ENCODE data around the gene BFAR. TPM values are rescaled to one million over a fixed set of nuclear protein-coding genes. Genes with fewer than 3 reads are reported as not detected.

BFAR gene
- 76.2 and 78.1 TPM in 2 replicates for total RNA-seq (2012; rRNA removed)

- H3K27me3 ChIP-seq (ENCODE audit: control insufficient read depth, insufficient read depth, low read length): no peaks in the 10 kb centered on the region
- peak within 1 kb of the TSS; percentile 82 for H3K4me3 ChIP-seq (ENCODE audit: low read length)
- H3K4me1 ChIP-seq (ENCODE audit: control insufficient read depth, insufficient read depth, low read length): peaks cover 27% of the 10 kb centered on the region
- H3K9ac ChIP-seq (ENCODE audit: low read depth, low read length): peak within 1 kb of the TSS; percentile 98
- H3K9me3 ChIP-seq (replicated peaks; ENCODE audit: low read length): no peaks in the 10 kb centered on the region
- H3K4me2 ChIP-seq (ENCODE audit: low read length): peak within 1 kb of the TSS; percentile 98
- H3K36me3 ChIP-seq (ENCODE audit: insufficient read depth, low read length): peaks cover 2% of the 10 kb centered on the region
Observed at GRCh38 chr16:14632693-14633569, at the start of gene BFAR. Gene BFAR (plus strand): TSS chr16:14632951. CDS start chr16:14644347, 11,396 bp downstream.

- Histone ChIP-seq H3K36me3 (ENCODE audit: insufficient read depth, low read length) (peaks cover 63% of the 10 kb centered on the region), H3K27me3 (ENCODE audit: control insufficient read depth, insufficient read depth, low read length) (no peaks in the 10 kb centered on the region), H3K9me3 (replicated peaks; ENCODE audit: low read length) (no peaks in the 10 kb centered on the region), H3K4me1 (ENCODE audit: control insufficient read depth, insufficient read depth, low read length) (no peaks in the 10 kb centered on the region), H3K4me2 (ENCODE audit: low read length) (no peak overlapping the region), H3K9ac (ENCODE audit: low read depth, low read length) (no peak overlapping the region), H3K4me3 (ENCODE audit: low read length) (no peak overlapping the region)
Observed at GRCh38 chr16:14585287-14585686, 47.5 kb upstream of the BFAR start.

- H3K27me3 ChIP-seq (ENCODE audit: control insufficient read depth, insufficient read depth, low read length): no peaks in the 10 kb centered on the region
- H3K9ac ChIP-seq (ENCODE audit: low read depth, low read length): no peak overlapping the region
- H3K4me1 ChIP-seq (ENCODE audit: control insufficient read depth, insufficient read depth, low read length): no peaks in the 10 kb centered on the region
- no peak overlapping the region for H3K4me3 ChIP-seq (ENCODE audit: low read length)
- H3K4me2 ChIP-seq (ENCODE audit: low read length): no peak overlapping the region
- H3K9me3 ChIP-seq (replicated peaks; ENCODE audit: low read length): no peaks in the 10 kb centered on the region
- peaks cover 60% of the 10 kb centered on the region for H3K36me3 ChIP-seq (ENCODE audit: insufficient read depth, low read length)
Observed at GRCh38 chr16:14586637-14587305, 46.0 kb upstream of the BFAR start.

GRCh38 chr16:14600164-14600563 lies 32.6 kb upstream of the BFAR start:
- no peaks in the 10 kb centered on the region for H3K9me3 ChIP-seq (replicated peaks; ENCODE audit: low read length)
- no peak overlapping the region for H3K9ac ChIP-seq (ENCODE audit: low read depth, low read length)
- H3K36me3 ChIP-seq (ENCODE audit: insufficient read depth, low read length): peaks cover 45% of the 10 kb centered on the region
- no peak overlapping the region for H3K4me3 ChIP-seq (ENCODE audit: low read length)
- no peaks in the 10 kb centered on the region for H3K27me3 ChIP-seq (ENCODE audit: control insufficient read depth, insufficient read depth, low read length)
- H3K4me1 ChIP-seq (ENCODE audit: control insufficient read depth, insufficient read depth, low read length): no peaks in the 10 kb centered on the region
- H3K4me2 ChIP-seq (ENCODE audit: low read length): no peak overlapping the region

- Histone ChIP-seq H3K4me2 (ENCODE audit: low read length) (no peak overlapping the region), H3K9me3 (replicated peaks; ENCODE audit: low read length) (no peaks in the 10 kb centered on the region), H3K4me3 (ENCODE audit: low read length) (no peak overlapping the region), H3K9ac (ENCODE audit: low read depth, low read length) (no peak overlapping the region), H3K4me1 (ENCODE audit: control insufficient read depth, insufficient read depth, low read length) (no peaks in the 10 kb centered on the region), H3K27me3 (ENCODE audit: control insufficient read depth, insufficient read depth, low read length) (no peaks in the 10 kb centered on the region), H3K36me3 (ENCODE audit: insufficient read depth, low read length) (peaks cover 59% of the 10 kb centered on the region)
Observed at GRCh38 chr16:14602443-14602963, 30.2 kb upstream of the BFAR start.

- Histone ChIP-seq H3K9ac (ENCODE audit: low read depth, low read length) (no peak overlapping the region), H3K4me1 (ENCODE audit: control insufficient read depth, insufficient read depth, low read length) (no peaks in the 10 kb centered on the region)
Observed at GRCh38 chr16:14606102-14606501, 26.6 kb upstream of the BFAR start.

GRCh38 chr16:14608111-14608566 lies 24.6 kb upstream of the BFAR start:
- Histone ChIP-seq H3K4me2 (ENCODE audit: low read length) (no peak overlapping the region), H3K27me3 (ENCODE audit: control insufficient read depth, insufficient read depth, low read length) (no peaks in the 10 kb centered on the region), H3K9me3 (replicated peaks; ENCODE audit: low read length) (no peaks in the 10 kb centered on the region), H3K36me3 (ENCODE audit: insufficient read depth, low read length) (peaks cover 53% of the 10 kb centered on the region), H3K4me3 (ENCODE audit: low read length) (no peak overlapping the region), H3K9ac (ENCODE audit: low read depth, low read length) (no peak overlapping the region), H3K4me1 (ENCODE audit: control insufficient read depth, insufficient read depth, low read length) (no peaks in the 10 kb centered on the region)

More at GRCh38 chr16:14606102-14606501, 26.6 kb upstream of the BFAR start:
- no peaks in the 10 kb centered on the region for H3K27me3 ChIP-seq (ENCODE audit: control insufficient read depth, insufficient read depth, low read length)
- H3K4me3 ChIP-seq (ENCODE audit: low read length): no peak overlapping the region
- no peaks in the 10 kb centered on the region for H3K9me3 ChIP-seq (replicated peaks; ENCODE audit: low read length)
- H3K36me3 ChIP-seq (ENCODE audit: insufficient read depth, low read length): peaks cover 62% of the 10 kb centered on the region
- H3K4me2 ChIP-seq (ENCODE audit: low read length): no peak overlapping the region

GRCh38 chr16:14608604-14609003 lies 24.1 kb upstream of the BFAR start:
- Histone ChIP-seq H3K9ac (ENCODE audit: low read depth, low read length) (no peak overlapping the region), H3K4me3 (ENCODE audit: low read length) (no peak overlapping the region), H3K4me2 (ENCODE audit: low read length) (no peak overlapping the region), H3K36me3 (ENCODE audit: insufficient read depth, low read length) (peaks cover 49% of the 10 kb centered on the region), H3K9me3 (replicated peaks; ENCODE audit: low read length) (no peaks in the 10 kb centered on the region), H3K4me1 (ENCODE audit: control insufficient read depth, insufficient read depth, low read length) (no peaks in the 10 kb centered on the region), H3K27me3 (ENCODE audit: control insufficient read depth, insufficient read depth, low read length) (no peaks in the 10 kb centered on the region)

GRCh38 chr16:14609716-14610115 lies 23.0 kb upstream of the BFAR start:
- no peaks in the 10 kb centered on the region for H3K27me3 ChIP-seq (ENCODE audit: control insufficient read depth, insufficient read depth, low read length)
- H3K36me3 ChIP-seq (ENCODE audit: insufficient read depth, low read length): peaks cover 48% of the 10 kb centered on the region
- H3K4me2 ChIP-seq (ENCODE audit: low read length): no peak overlapping the region
- H3K4me1 ChIP-seq (ENCODE audit: control insufficient read depth, insufficient read depth, low read length): no peaks in the 10 kb centered on the region
- H3K4me3 ChIP-seq (ENCODE audit: low read length): no peak overlapping the region
- no peak overlapping the region for H3K9ac ChIP-seq (ENCODE audit: low read depth, low read length)
- H3K9me3 ChIP-seq (replicated peaks; ENCODE audit: low read length): no peaks in the 10 kb centered on the region

- peaks cover 52% of the 10 kb centered on the region for H3K36me3 ChIP-seq (ENCODE audit: insufficient read depth, low read length)
- no peak overlapping the region for H3K9ac ChIP-seq (ENCODE audit: low read depth, low read length)
- no peaks in the 10 kb centered on the region for H3K4me1 ChIP-seq (ENCODE audit: control insufficient read depth, insufficient read depth, low read length)
- no peak overlapping the region for H3K4me2 ChIP-seq (ENCODE audit: low read length)
- no peak overlapping the region for H3K4me3 ChIP-seq (ENCODE audit: low read length)
- H3K9me3 ChIP-seq (replicated peaks; ENCODE audit: low read length): no peaks in the 10 kb centered on the region
- no peaks in the 10 kb centered on the region for H3K27me3 ChIP-seq (ENCODE audit: control insufficient read depth, insufficient read depth, low read length)
Observed at GRCh38 chr16:14611660-14612059, 21.1 kb upstream of the BFAR start.

GRCh38 chr16:14613991-14614390 lies 18.8 kb upstream of the BFAR start:
- Histone ChIP-seq H3K9ac (ENCODE audit: low read depth, low read length) (no peak overlapping the region), H3K4me3 (ENCODE audit: low read length) (no peak overlapping the region), H3K27me3 (ENCODE audit: control insufficient read depth, insufficient read depth, low read length) (no peaks in the 10 kb centered on the region), H3K36me3 (ENCODE audit: insufficient read depth, low read length) (peaks cover 47% of the 10 kb centered on the region), H3K4me2 (ENCODE audit: low read length) (no peak overlapping the region), H3K4me1 (ENCODE audit: control insufficient read depth, insufficient read depth, low read length) (no peaks in the 10 kb centered on the region), H3K9me3 (replicated peaks; ENCODE audit: low read length) (no peaks in the 10 kb centered on the region)
